GM12892 (cell line): ENCODE data around the gene FAM20C.

Source experiments
- POLR2AphosphoS5 ChIP-seq: IDR thresholded peaks from 2 replicates; pipeline ENCODE4 v1.6.1; 2011; ENCODE audit warnings: low read depth, low read length, control low read depth
- TAF1 ChIP-seq: IDR thresholded peaks from 2 replicates; pipeline ENCODE4 v1.6.1; 2011; ENCODE audit warnings: low read depth, mild to moderate bottlenecking, control low read depth, low read length, borderline replicate concordance

DNA sequence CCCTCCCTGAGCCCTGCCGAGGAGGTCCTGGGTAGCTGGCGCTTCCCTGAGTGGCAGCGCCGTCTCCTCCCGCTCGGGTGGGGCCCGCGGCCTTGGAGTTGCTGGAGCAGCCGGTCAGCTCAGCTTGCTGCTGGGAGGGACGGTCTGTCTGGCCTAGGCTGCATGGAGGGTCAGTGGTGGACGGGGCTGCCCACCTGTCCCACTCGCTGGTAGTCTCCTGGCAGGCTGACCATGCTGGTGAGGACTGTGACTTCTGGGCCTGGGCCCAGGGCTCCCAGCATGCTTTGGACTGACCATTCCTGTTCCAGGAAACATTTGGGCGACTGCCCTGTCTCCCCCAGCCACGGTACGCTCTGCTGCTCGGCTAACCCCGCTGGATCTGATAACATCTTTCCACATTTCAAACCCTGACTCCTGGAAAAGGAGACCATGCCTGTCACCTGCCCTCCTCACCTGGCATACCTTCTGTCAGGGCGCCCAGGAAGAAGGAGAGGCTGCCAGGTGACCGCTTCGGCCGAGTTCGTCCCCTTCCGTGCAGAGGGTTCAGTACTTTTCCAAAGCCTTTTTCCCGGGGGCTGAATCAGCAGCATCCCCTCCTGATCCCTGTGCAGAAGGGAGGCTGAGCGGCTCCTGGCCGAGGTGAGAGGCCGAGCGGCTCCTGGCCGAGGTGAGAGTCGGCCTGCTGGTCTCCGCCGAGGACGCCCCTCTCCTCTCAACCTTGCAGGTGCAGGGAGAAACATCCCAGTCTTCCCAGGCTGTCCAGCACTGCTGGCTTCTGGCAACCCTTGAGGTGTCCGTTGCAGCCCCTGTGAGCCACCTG, 43.4 kb downstream of the FAM20C start:
- TF ChIP-seq TAF1 (no peak), POLR2AphosphoS5 (no peak)
